ENCODE measurements around the gene PEX7.
A peak's percentile ranks its signal among the peaks of the same experiment; 100 is the strongest.
"Not testable (repeated sequence)": the region's sequence is repeated elsewhere in the genome, so short reads cannot be mapped to it uniquely, and the experiment has no call there.

PEX7 gene

GRCh38 chr6:136790411-136791295 lies 31.7 kb upstream of the PEX7 start:
- no peak for DNase-seq (ENCODE audit: low read depth)

GRCh38 chr6:136791296-136792094 lies 30.9 kb upstream of the PEX7 start:
- DNase-seq (ENCODE audit: low read depth), result peak; percentile 37

DNA sequence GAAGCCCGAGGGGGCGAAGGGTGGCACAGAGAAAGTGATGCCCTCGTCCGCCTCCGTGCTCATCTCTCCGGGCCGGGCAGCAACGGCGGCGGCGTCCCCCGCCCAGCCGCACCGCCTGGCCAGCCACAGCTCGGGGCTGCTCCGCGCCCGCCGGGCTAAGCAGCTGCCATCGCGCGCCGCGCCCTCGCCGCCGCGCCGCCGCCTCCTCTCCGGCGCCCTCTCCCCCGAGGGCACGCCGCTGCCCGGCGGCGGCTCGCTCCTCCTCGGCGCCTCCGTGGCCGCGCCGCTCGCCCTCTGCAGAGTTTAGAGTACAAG lies 30.3 kb upstream of the PEX7 start:
- no peak for DNase-seq (ENCODE audit: low read depth)

DNA sequence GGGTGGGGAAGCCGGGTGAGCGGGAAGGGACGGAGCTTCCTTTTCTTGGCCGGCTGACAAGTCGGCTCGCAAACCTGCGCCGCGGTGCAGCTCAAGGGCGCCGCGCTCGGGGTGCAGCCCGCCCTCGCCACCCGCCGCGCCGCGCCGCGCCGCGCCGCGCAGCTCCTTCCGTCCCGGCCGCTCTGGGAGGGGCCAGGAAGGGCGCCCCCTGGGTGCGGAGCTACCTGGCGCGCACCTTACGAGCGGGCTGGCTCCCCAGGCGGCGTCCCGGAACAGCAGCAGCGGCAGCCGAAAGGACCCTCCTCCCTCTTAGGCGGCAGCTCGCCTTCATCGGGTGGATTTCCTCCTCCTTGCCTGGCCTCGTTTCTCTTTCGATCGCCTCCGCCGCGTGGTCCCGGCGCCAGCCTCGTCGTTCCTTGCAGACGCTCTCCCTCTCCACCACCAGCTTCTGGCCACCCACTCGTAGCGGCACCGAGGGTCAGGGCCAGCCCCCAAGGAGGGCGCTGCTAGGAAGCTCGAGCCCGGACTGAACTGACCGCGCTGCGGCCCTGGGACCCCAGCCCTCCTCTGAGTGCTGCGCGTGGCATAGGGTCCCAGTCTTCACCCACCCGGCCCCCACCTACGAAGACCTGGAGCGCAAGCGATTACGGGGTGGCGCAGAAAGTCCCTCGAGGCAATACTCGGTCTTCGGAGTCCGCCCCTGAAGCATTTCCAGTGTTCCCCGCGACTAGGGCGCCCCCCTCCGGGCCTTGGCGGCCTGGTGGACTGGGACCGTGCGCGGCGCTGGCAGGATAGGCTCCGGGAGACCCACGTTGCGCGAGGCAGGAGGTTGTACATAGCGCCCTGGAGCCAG lies 29.8 kb upstream of the PEX7 start, which contains the start of gene MAP3K5:
Gene MAP3K5, minus strand, starts transcription at position 68 of the 853 bp plus-strand sequence. CDS start 320 bp downstream, outside the sequence.
- DNase-seq (ENCODE audit: low read depth), result peak; percentile 96

DNA sequence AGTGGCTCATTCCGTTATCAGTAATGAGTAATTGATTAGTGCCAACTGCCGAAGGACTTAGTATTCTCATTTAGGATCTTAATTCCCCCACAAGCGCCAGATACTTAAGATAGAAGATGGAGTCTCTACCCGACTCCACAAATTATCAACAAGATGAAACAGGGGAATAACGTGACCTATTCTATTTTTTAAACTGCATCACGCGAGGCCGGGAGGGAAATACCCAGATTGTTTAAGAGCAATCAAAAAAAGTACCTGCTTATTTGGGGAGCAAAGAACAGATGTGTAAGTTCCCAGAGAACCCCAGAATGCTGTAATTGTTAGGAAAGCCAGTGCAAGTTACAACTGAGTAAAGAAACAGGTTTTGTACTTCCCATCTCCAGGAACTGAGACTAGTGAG lies 29.0 kb upstream of the PEX7 start:
- DNase-seq (ENCODE audit: low read depth), result no peak

GRCh38 chr6:136795386-136795785 lies 27.0 kb upstream of the PEX7 start:
- DNase-seq (ENCODE audit: low read depth), result no peak

- DNase-seq (ENCODE audit: low read depth), result no peak
Measured at GRCh38 chr6:136795996-136796395, 26.4 kb upstream of the PEX7 start.

DNA sequence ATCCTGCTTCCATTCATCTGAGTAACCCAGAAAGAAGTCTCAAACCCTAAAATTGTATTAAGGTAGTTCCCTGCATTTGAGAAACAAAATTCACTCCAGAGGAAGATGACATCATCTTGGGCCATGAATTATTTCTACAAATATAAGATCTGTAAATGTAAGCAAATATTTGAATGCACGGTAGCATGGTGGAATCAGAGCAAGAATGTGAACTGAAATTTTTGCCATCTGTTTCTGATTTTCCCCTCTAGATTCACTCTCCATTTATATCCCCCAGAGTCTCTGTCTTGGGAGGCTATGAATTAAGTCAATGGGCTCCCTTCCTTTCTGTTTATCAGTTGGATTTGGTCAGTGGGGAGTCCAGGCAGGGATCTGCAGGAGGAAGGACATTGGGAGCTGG lies 24.3 kb upstream of the PEX7 start:
- DNase-seq (ENCODE audit: low read depth), result no peak

- DNase-seq (ENCODE audit: low read depth), result no peak
Measured at GRCh38 chr6:136801581-136801980, 20.8 kb upstream of the PEX7 start.

DNA sequence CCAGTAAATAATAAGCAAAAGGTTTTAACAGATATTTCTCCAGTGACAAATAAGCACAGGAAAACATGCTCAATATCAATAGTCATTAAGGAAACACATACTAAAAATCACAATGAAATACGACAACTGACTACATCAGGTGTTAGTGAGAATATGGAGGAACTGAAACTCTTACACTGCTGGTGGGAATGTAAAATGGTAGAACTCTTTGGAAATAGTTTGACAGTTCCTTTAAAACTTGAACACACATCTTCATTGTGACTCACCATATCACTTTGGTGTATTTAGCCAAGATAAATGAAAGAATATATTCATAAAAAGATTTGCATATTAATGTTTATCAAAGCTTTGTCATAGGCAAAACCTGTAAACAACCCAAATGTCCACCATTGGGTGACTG lies 18.8 kb upstream of the PEX7 start:
- DNase-seq (ENCODE audit: low read depth), result no peak

DNA sequence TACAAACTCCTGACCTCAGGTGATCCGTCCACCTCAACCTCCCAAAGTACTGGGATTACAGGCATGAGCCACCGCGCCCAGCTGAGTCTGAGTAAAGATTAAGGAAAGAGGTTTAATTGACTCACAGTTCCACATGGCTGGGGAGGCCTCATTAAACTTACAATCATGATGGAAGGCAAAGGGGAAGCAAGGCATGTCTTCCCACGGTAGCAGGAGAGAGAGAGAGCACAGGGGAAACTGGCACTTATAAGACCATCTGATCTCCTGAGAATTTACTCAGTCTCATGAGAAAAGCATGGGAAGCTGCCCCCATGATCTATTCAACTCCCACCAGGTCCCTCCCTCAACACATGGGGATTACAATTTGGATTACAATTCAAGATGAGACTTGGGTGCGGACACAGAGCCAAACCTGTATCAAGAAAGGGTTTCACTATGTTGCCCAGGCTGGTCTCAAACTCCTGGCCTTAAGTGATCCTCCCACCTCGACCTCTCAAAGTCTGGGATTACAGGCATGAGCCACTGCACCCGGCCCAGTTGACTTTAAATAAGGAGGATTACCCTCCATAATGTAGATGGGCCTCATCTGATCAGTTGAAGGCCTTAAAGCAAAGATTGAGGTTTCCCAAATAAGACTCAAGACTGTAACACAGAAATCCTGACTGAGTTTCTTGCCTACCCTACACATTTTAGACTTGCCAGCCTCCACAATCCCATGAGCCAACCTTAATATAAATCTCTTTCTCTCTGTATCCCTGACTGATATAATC lies 13.1 kb upstream of the PEX7 start:
- DNase-seq (ENCODE audit: low read depth), result no peak

DNA sequence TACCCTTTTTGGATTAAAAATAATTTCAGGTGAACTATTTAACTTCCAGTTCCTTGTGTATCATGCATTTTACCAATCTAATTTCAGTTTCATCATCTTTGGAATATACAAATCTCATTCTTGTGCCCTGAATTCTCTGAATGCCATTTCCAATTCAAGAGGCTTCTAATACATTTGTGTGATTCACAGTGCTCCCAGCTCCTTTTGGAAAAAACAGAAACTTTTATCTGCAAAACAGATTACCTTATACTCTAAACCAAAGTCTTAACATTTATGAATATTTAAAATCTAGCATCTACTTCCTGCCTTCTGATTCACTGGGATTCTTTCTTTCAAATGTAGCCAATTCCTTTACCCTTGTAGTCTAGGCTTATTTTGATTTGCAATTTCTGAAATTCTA lies 11.1 kb upstream of the PEX7 start:
- DNase-seq (ENCODE audit: low read depth), result no peak

DNA sequence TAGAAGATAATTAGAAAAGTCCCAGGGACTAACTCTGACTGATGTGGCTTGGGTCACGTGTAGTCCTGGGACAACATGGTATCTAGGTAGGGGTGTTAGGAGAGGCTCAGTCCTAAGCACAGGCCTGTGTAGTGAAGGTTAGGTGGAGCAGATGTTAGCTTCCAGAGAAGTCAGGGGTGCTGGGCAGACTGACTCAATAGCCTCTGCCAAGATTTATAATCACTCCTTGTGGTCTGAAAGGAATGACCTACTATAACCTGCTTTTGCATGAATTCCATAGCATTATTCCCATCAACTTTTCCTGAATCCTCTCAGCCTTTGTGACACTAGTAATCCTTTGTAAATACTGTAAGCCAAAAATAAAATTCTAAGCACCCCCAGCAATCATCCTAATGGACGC lies 10.2 kb upstream of the PEX7 start:
- DNase-seq (ENCODE audit: low read depth), result no peak

DNA sequence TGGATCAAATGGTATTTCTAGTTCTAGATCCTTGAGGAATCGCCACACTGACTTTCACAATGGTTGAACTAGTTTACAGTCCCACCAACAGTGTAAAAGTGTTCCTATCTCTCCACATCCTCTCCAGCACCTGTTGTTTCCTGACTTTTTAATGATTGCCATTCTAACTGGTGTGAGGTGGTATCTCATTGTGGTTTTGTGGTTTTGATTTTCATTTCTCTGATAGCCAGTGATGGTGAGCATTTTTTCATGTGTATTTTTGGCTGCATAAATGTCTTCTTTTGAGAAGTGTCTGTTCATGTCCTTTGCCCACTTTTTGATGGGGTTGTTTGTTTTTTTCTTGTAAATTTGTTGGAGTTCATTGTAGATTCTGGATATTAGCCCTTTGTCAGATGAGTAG lies 6.8 kb upstream of the PEX7 start:
- DNase-seq (ENCODE audit: low read depth), result not testable (repeated sequence)

DNA sequence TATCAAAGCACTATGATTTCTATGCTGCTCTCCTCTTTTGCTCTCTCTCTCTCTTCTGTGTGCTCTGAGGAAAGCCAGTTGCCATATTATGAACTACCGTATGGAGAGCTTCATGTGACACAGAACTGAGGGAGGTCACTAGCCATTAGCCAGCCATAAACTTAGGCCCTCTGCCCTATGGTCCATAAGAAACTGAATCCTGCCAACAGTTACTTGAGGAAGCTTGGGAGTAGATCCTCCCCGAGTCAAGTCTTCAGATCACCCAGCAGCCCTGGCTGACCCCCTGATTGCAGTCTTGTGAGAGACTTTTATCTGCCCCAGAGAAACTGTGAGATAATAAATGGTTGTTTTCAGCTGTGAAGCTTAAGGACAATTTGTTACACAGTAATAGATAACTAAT lies 5.7 kb upstream of the PEX7 start:
- no peak for DNase-seq (ENCODE audit: low read depth)

DNA sequence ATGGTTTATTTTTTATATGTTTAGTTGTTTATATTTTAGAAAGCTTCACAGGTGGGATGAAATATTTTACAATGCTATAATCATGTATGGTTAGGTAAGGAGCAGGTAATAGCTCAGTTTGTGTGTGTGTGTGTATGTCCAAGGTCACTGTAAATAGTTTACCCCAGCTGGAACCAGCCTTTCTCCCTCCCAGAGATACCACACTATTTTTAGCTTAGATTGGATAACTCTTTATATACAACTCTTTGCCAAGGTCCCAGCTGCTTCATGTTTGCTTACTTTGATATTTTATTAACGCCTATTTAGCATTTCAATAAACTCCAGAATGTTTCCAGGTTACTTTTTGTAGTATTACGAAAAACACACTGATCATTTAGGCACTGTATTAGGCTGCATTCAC lies 1.8 kb upstream of the PEX7 start:
- no peak for DNase-seq (ENCODE audit: low read depth)

- DNase-seq (ENCODE audit: low read depth), result no peak
Measured at GRCh38 chr6:136822046-136822375, 381 bp upstream of the PEX7 start.

GRCh38 chr6:136823128-136823660 lies 802 bp downstream of the PEX7 start:
- peak; percentile 2 for DNase-seq (ENCODE audit: low read depth)

DNA sequence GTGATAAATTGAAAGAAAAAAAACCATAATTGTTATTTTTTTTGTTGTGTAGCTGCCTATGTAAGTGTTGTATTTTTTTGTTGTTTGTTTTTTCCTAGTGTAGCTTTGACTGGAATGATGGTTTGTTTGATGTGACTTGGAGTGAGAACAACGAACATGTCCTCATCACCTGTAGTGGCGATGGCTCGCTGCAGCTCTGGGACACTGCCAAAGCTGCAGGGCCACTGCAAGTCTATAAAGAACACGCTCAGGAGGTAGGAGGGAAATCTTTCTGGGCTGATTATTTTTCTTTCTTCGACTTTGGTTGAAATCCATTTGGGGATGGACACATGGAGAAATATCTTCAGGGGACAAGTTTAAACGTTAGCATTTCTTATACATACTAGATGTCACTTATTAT lies 3.8 kb downstream of the PEX7 start:
- DNase-seq (ENCODE audit: low read depth), result no peak

DNA sequence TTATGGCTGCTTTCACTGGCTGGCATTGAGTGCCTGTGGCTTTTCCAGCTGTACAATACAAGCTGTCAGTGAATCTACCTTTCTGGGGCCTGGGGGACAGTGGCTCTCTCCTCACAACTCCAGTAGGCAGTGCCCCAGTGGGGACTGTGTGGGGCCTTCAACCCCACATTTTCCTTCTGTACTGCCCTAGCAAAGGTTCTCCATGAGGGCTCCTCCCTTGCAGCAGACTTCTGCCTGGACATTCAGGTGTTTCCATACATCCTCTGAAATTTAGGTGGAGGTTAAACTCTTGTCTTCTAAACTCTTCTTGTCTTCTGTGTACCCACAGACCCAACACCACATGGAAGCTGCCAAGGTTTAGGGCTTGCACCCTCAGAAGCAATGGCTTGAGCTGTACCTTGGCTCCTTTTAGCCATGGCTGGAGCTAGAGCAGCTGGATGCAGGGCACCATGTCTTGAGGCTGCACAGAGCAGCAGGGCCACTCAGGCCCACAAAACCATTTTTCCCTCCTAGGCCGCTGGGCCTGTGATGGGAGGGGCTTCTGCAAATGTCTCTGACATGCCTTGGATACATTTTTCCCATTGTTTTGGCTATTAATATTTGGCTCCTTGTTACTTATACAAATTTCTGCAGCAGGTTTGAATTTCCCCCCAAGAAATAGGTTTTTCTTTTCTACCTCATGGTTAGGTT lies 9.6 kb downstream of the PEX7 start:
- no peak for DNase-seq (ENCODE audit: low read depth)
